Stomach (tissue), 4 donors: Measurements from ENCODE around the gene IGFALS.

Source experiments
- POLR2AphosphoS5 ChIP-seq, 3 donors: sonication (generic); formaldehyde crosslinking; IDR thresholded peaks; one replicate each; pipeline ENCODE4 v1.6.1; 2016; ENCODE audit warnings: antibody characterized with exemption in 3 of 3
- TF ChIP-seq, protein P1 (sequence below), 7 experiments: fragments of 450-650 bp in 4 of 7; fragments of 200-600 bp in 3 of 7; sonication (generic) in 3 of 7; IDR thresholded peaks; one replicate each; pipeline ENCODE4 v1.5.1; 2016 to 2019; ENCODE audit warnings: antibody characterized with exemption in 7 of 7, control low read depth in 2 of 7, mild to moderate bottlenecking in 1 of 7

GRCh38 chr16:1834096-1834495, 40.6 kb upstream of the IGFALS start:
- no peak for TF ChIP-seq POLR2AphosphoS5 (IDR thresholded peaks at IDR 0.05)
- TF ChIP-seq, protein P1, sequence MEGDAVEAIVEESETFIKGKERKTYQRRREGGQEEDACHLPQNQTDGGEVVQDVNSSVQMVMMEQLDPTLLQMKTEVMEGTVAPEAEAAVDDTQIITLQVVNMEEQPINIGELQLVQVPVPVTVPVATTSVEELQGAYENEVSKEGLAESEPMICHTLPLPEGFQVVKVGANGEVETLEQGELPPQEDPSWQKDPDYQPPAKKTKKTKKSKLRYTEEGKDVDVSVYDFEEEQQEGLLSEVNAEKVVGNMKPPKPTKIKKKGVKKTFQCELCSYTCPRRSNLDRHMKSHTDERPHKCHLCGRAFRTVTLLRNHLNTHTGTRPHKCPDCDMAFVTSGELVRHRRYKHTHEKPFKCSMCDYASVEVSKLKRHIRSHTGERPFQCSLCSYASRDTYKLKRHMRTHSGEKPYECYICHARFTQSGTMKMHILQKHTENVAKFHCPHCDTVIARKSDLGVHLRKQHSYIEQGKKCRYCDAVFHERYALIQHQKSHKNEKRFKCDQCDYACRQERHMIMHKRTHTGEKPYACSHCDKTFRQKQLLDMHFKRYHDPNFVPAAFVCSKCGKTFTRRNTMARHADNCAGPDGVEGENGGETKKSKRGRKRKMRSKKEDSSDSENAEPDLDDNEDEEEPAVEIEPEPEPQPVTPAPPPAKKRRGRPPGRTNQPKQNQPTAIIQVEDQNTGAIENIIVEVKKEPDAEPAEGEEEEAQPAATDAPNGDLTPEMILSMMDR (IDR thresholded peaks at IDR 0.05), result no peak
